Naive thymus-derived CD8-positive, alpha-beta T cell (primary cell): ENCODE measurements around the gene NOTCH1. TPM values are rescaled to one million over a fixed set of nuclear protein-coding genes. Genes with fewer than 3 reads are reported as not detected.
A peak's percentile ranks its signal among the peaks of the same experiment; 100 is the strongest.
"Not testable (repeated sequence)": the region's sequence is repeated elsewhere in the genome, so short reads cannot be mapped to it uniquely, and the experiment has no call there.

ENCODE experiments used
- ATAC-seq, 2 donors: fragments of 150-1000 bp; cut with Tn5 transposase in 1 of 2; sonication (Bioruptor Pico), chemical (Tn5 transposase) in 1 of 2; 1 replicate in 1 of 2; 2 replicates in 1 of 2; pipeline ENCODE4 v1.10.0; 2021; ENCODE audit warnings: mild to moderate bottlenecking in 2 of 2, moderate library complexity in 2 of 2
- POLR2A ChIA-PET: fragments of 350-600 bp; sonication (Branson Sonifier 250); formaldehyde crosslinking; loops from one replicate; lab custom pipeline; 2021; ENCODE audit warnings: antibody characterized with exemption; lab: Charles Lee
- DNase-seq, 10 donors: peaks; one replicate each; pipeline versions ENCODE4 v3.0.0 to v3.0.0-alpha.2; 2020 to 2022
- H3K27ac Mint-ChIP-seq, 10 donors: one replicate each; pipeline ENCODE4 v1.8.0; 2020 to 2022; ENCODE audit warnings: mild to moderate bottlenecking in 10 of 10, mixed read lengths in 10 of 10, moderate library complexity in 4 of 10, inconsistent platforms in 1 of 10
- H3K27me3 Mint-ChIP-seq, 5 donors: one replicate each; pipeline ENCODE4 v1.8.0; 2021 to 2022; ENCODE audit warnings: mixed read lengths in 5 of 5
- H3K36me3 Mint-ChIP-seq, 3 donors: one replicate each; pipeline ENCODE4 v1.8.0; 2020 to 2022; ENCODE audit warnings: mixed read lengths in 3 of 3, mild to moderate bottlenecking in 2 of 3, inconsistent platforms in 1 of 3
- H3K4me1 Mint-ChIP-seq, 4 donors: one replicate each; pipeline ENCODE4 v1.8.0; 2021 to 2022; ENCODE audit warnings: mixed read lengths in 4 of 4
- H3K4me3 Mint-ChIP-seq, 10 donors: one replicate each; pipeline ENCODE4 v1.8.0; 2020 to 2022; ENCODE audit warnings: mild to moderate bottlenecking in 10 of 10, mixed read lengths in 10 of 10, moderate library complexity in 6 of 10, inconsistent platforms in 1 of 10
- H3K9me3 Mint-ChIP-seq, 9 donors: one replicate each; pipeline ENCODE4 v1.8.0; 2020 to 2022; ENCODE audit warnings: mixed read lengths in 9 of 9, mild to moderate bottlenecking in 3 of 9, inconsistent platforms in 1 of 9, moderate library complexity in 1 of 9
- polyA plus RNA-seq, 3 donors: library from polyadenylated mRNA; unstranded; fragments of 300-500 nt; fragmentation: Illumina TruSeq; gene quantifications; one replicate each; pipeline ENCODE4 v1.2.3, GENCODE V29; 2021
- total RNA-seq, 8 experiments: library from RNA in 2 of 8; stranded (reverse) in 2 of 8; gene quantifications; one replicate each; pipeline ENCODE4 v1.2.3 and lab custom pipeline; 2021 to 2026

The NOTCH1 gene
- total and polyA plus RNA-seq, 5 experiments from 2014 or later = 1.3 to 84.3 (median 5.9) TPM

GRCh38 chr9:136586391-136586953 lies 40.6 kb upstream of the NOTCH1 start:
- Mint-ChIP-seq H3K36me3 (no peaks in the 10 kb centered on the region), H3K27me3 (no peaks in the 10 kb centered on the region), H3K4me3 (peak overlapping the region in 4 of 10 donors; percentile 12 to 60 (median 30)), H3K27ac (peak overlapping the region in 3 of 10 donors; percentile 36 to 88 (median 63)), H3K4me1 (peaks cover 16 to 23% (median 21%) of the 10 kb centered on the region in 4 donors), H3K9me3 (no peaks in the 10 kb centered on the region)
- ATAC-seq (no peak), DNase-seq (no peak)
- POLR2A ChIA-PET = no interaction called here

- no peaks in the 10 kb centered on the region for H3K36me3 Mint-ChIP-seq
- no peak overlapping the region for H3K27ac Mint-ChIP-seq
- no peaks in the 10 kb centered on the region for H3K9me3 Mint-ChIP-seq
- H3K4me3 Mint-ChIP-seq = no peak overlapping the region
- ATAC-seq = no peak
- no peaks in the 10 kb centered on the region for H3K27me3 Mint-ChIP-seq
- H3K4me1 Mint-ChIP-seq = peaks cover 16 to 23% (median 21%) of the 10 kb centered on the region in 4 donors
- DNase-seq = no peak
- POLR2A ChIA-PET = no interaction called here
Observed at GRCh38 chr9:136585531-136586120, 39.8 kb upstream of the NOTCH1 start.

GRCh38 chr9:136584934-136585333 lies 39.1 kb upstream of the NOTCH1 start:
- ATAC-seq (no peak), DNase-seq (no peak)
- H3K4me1 Mint-ChIP-seq = peaks cover 16 to 23% (median 21%) of the 10 kb centered on the region in 4 donors
- H3K9me3 Mint-ChIP-seq = no peaks in the 10 kb centered on the region
- no peaks in the 10 kb centered on the region for H3K36me3 Mint-ChIP-seq
- POLR2A ChIA-PET = no interaction called here
- no peak overlapping the region for H3K4me3 Mint-ChIP-seq
- no peaks in the 10 kb centered on the region for H3K27me3 Mint-ChIP-seq
- peak overlapping the region in 1 of 10 donors; percentile 41 for H3K27ac Mint-ChIP-seq

- no peaks in the 10 kb centered on the region for H3K36me3 Mint-ChIP-seq
- no peak for ATAC-seq
- POLR2A ChIA-PET = no interaction called here
- H3K9me3 Mint-ChIP-seq = no peaks in the 10 kb centered on the region
- H3K4me1 Mint-ChIP-seq = peaks cover 17 to 24% (median 23%) of the 10 kb centered on the region in 4 donors
- H3K27ac Mint-ChIP-seq = peak overlapping the region in 1 of 10 donors; percentile 41
- DNase-seq = no peak
- H3K4me3 Mint-ChIP-seq = no peak overlapping the region
- no peaks in the 10 kb centered on the region for H3K27me3 Mint-ChIP-seq
Observed at GRCh38 chr9:136584401-136584932, 38.6 kb upstream of the NOTCH1 start.

- ATAC-seq (no peak), DNase-seq (no peak)
- no peaks in the 10 kb centered on the region for H3K9me3 Mint-ChIP-seq
- peaks cover 6 to 21% (median 18%) of the 10 kb centered on the region in 4 donors for H3K4me1 Mint-ChIP-seq
- POLR2A ChIA-PET = no interaction called here
- no peak overlapping the region for H3K4me3 Mint-ChIP-seq
- no peak overlapping the region for H3K27ac Mint-ChIP-seq
- no peaks in the 10 kb centered on the region for H3K27me3 Mint-ChIP-seq
- no peaks in the 10 kb centered on the region for H3K36me3 Mint-ChIP-seq
Observed at GRCh38 chr9:136582977-136583735, 37.3 kb upstream of the NOTCH1 start.

- Mint-ChIP-seq H3K27ac (no peak overlapping the region), H3K9me3 (no peaks in the 10 kb centered on the region), H3K27me3 (no peaks in the 10 kb centered on the region), H3K4me1 (peaks cover 6 to 19% (median 16%) of the 10 kb centered on the region in 4 donors), H3K36me3 (no peaks in the 10 kb centered on the region), H3K4me3 (no peak overlapping the region)
- ATAC-seq (no peak), DNase-seq (no peak)
- POLR2A ChIA-PET = no interaction called here
Observed at GRCh38 chr9:136581614-136582447, 36.0 kb upstream of the NOTCH1 start.

GRCh38 chr9:136579650-136580219 lies 33.9 kb upstream of the NOTCH1 start:
- not testable (repeated sequence) for H3K27me3 Mint-ChIP-seq, H3K36me3 Mint-ChIP-seq, H3K9me3 Mint-ChIP-seq, DNase-seq
- ATAC-seq = peak in 1 of 2 donors; percentile 10
- Mint-ChIP-seq H3K27ac (peak overlapping the region in 1 of 10 donors; percentile 10), H3K4me1 (peaks cover 6 to 18% (median 12%) of the 10 kb centered on the region in 4 donors), H3K4me3 (peak overlapping the region in 1 of 10 donors; percentile 42)
- POLR2A ChIA-PET = interaction anchor here (1.6 kb wide), 1 partner anchor 41 kb away, joined by 4 read pairs; no protein-coding TSS in a partner anchor

- no peaks in the 10 kb centered on the region for H3K9me3 Mint-ChIP-seq
- peak in 3 of 10 donors; percentile 18 to 26 (median 25) for DNase-seq
Observed at GRCh38 chr9:136578915-136579649, 33.2 kb upstream of the NOTCH1 start.

GRCh38 chr9:136578626-136578914 lies 32.7 kb upstream of the NOTCH1 start:
- Mint-ChIP-seq H3K27ac (peak overlapping the region in 3 of 10 donors; percentile 25 to 88 (median 32)), H3K36me3 (no peaks in the 10 kb centered on the region), H3K4me1 (peaks cover 6 to 18% (median 13%) of the 10 kb centered on the region in 4 donors), H3K9me3 (no peaks in the 10 kb centered on the region), H3K27me3 (no peaks in the 10 kb centered on the region), H3K4me3 (no peak overlapping the region)
- no peak for DNase-seq
- POLR2A ChIA-PET = interaction anchor here (1.6 kb wide), 1 partner anchor 40 kb away, joined by 4 read pairs; no protein-coding TSS in a partner anchor
- peak in 1 of 2 donors; percentile 26 for ATAC-seq

More at GRCh38 chr9:136578915-136579649, 33.2 kb upstream of the NOTCH1 start:
- POLR2A ChIA-PET = interaction anchor here (1.6 kb wide), 1 partner anchor 40 kb away, joined by 4 read pairs; no protein-coding TSS in a partner anchor
- Mint-ChIP-seq H3K27me3 (no peaks in the 10 kb centered on the region), H3K4me3 (no peak overlapping the region), H3K4me1 (peaks cover 6 to 18% (median 12%) of the 10 kb centered on the region in 4 donors), H3K27ac (peak overlapping the region in 2 of 10 donors; percentile 10 to 25), H3K36me3 (no peaks in the 10 kb centered on the region)
- peak; percentile 54 to 79 for ATAC-seq

GRCh38 chr9:136577941-136578625 lies 32.2 kb upstream of the NOTCH1 start:
- no peak for DNase-seq
- peaks cover 6 to 18% (median 14%) of the 10 kb centered on the region in 4 donors for H3K4me1 Mint-ChIP-seq
- no peaks in the 10 kb centered on the region for H3K36me3 Mint-ChIP-seq

GRCh38 chr9:136576269-136576626 lies 30.4 kb upstream of the NOTCH1 start:
- peak overlapping the region in 2 of 10 donors; percentile 60 to 77 for H3K27ac Mint-ChIP-seq
- no peak for DNase-seq
- no peak overlapping the region for H3K4me3 Mint-ChIP-seq

More at GRCh38 chr9:136577941-136578625, 32.2 kb upstream of the NOTCH1 start:
- H3K27ac Mint-ChIP-seq = peak overlapping the region in 2 of 10 donors; percentile 32 to 88
- ATAC-seq = peak in 1 of 2 donors; percentile 42
- no peaks in the 10 kb centered on the region for H3K9me3 Mint-ChIP-seq
- POLR2A ChIA-PET = interaction anchor here (1.6 kb wide), 1 partner anchor 39 kb away, joined by 4 read pairs; no protein-coding TSS in a partner anchor
- H3K4me3 Mint-ChIP-seq = peak overlapping the region in 1 of 10 donors; percentile 22
- H3K27me3 Mint-ChIP-seq = no peaks in the 10 kb centered on the region

More at GRCh38 chr9:136576269-136576626, 30.4 kb upstream of the NOTCH1 start:
- Mint-ChIP-seq H3K27me3 (no peaks in the 10 kb centered on the region), H3K9me3 (no peaks in the 10 kb centered on the region), H3K4me1 (peaks cover 6 to 24% (median 16%) of the 10 kb centered on the region in 4 donors), H3K36me3 (no peaks in the 10 kb centered on the region)
- ATAC-seq = no peak
- POLR2A ChIA-PET = no interaction called here
